ENCODE results near the gene ATG16L2. TPM values are rescaled to one million over a fixed set of nuclear protein-coding genes. Genes with fewer than 3 reads are reported as not detected.
A peak's percentile ranks its signal among the peaks of the same experiment; 100 is the strongest.

Gene ATG16L2
- total RNA-seq, 4 donors from 2014 or later, result 3.1 to 8.1 (median 4.3) TPM

GRCh38 chr11:72833083-72833733 lies 19.0 kb downstream of the ATG16L2 start:
- DNase-seq, result no peak
- no peak for ATAC-seq
- Histone ChIP-seq H3K4me1 (peaks cover 37 to 56% of the 10 kb centered on the region in 2 donors), H3K27ac (peak overlapping the region; percentile 69 to 85 (median 80)), H3K27me3 (no peaks in the 10 kb centered on the region), H3K4me3 (no peak overlapping the region), H3K36me3 (no peaks in the 10 kb centered on the region), H3K9me3 (no peaks in the 10 kb centered on the region)
- in situ Hi-C loops (cut with MboI; ENCODE audit: low sequenced_read_pairs in 4 of 4), result loop anchor here (5.0 to 25.0 kb wide), 3 partner anchors 344 to 454 kb away; no protein-coding TSS in a partner anchor
- TF ChIP-seq POLR2A (IDR thresholded peaks at IDR 0.05), result no peak
- no peak for TF ChIP-seq CTCF (IDR thresholded peaks at IDR 0.05 in 4 of 5, conservative IDR thresholded peaks at IDR 0.05 in 1 of 5)
- intact Hi-C loops (cut with DNase I; ENCODE audit: low total_unique reads), result loop anchor here (10.0 kb wide), 1 partner anchor 502 kb away; no protein-coding TSS in a partner anchor

- peak overlapping the region; percentile 69 to 85 (median 80) for H3K27ac ChIP-seq
- TF ChIP-seq CTCF (IDR thresholded peaks at IDR 0.05 in 4 of 5, conservative IDR thresholded peaks at IDR 0.05 in 1 of 5) (no peak), POLR2A (IDR thresholded peaks at IDR 0.05) (no peak)
- in situ Hi-C loops (cut with MboI; ENCODE audit: low sequenced_read_pairs in 4 of 4) (loop anchor here (5.0 to 25.0 kb wide), 3 partner anchors 343 to 453 kb away; no protein-coding TSS in a partner anchor), intact Hi-C loops (cut with DNase I; ENCODE audit: low total_unique reads) (loop anchor here (10.0 kb wide), 1 partner anchor 501 kb away; no protein-coding TSS in a partner anchor)
- H3K4me3 ChIP-seq, result no peak overlapping the region
- no peaks in the 10 kb centered on the region for H3K9me3 ChIP-seq
- no peaks in the 10 kb centered on the region for H3K27me3 ChIP-seq
- peaks cover 37 to 60% of the 10 kb centered on the region in 2 donors for H3K4me1 ChIP-seq
- peaks cover 0 to 7% of the 10 kb centered on the region in 2 donors for H3K36me3 ChIP-seq
- ATAC-seq (peak; percentile 25 to 37), DNase-seq (peak in 1 of 2 donors; percentile 36)
Measured at GRCh38 chr11:72833811-72834493, 19.7 kb downstream of the ATG16L2 start.

- Histone ChIP-seq H3K36me3 (peaks cover 0 to 16% of the 10 kb centered on the region in 2 donors), H3K27ac (peak overlapping the region; percentile 69 to 85 (median 80)), H3K4me1 (peaks cover 37 to 60% of the 10 kb centered on the region in 2 donors), H3K4me3 (no peak overlapping the region), H3K27me3 (no peaks in the 10 kb centered on the region), H3K9me3 (no peaks in the 10 kb centered on the region)
- peak in 1 of 2 donors; percentile 36 for DNase-seq
- peak; percentile 6 to 13 for ATAC-seq
- intact Hi-C loops (cut with DNase I; ENCODE audit: low total_unique reads) (loop anchor here (10.0 kb wide), 1 partner anchor 500 kb away; no protein-coding TSS in a partner anchor), in situ Hi-C loops (cut with MboI; ENCODE audit: low sequenced_read_pairs in 4 of 4) (loop anchor here (5.0 to 25.0 kb wide), 3 partner anchors 342 to 452 kb away; no protein-coding TSS in a partner anchor)
- TF ChIP-seq POLR2A (IDR thresholded peaks at IDR 0.05) (no peak), CTCF (IDR thresholded peaks at IDR 0.05 in 4 of 5, conservative IDR thresholded peaks at IDR 0.05 in 1 of 5) (no peak)
Measured at GRCh38 chr11:72834905-72835304, 20.7 kb downstream of the ATG16L2 start.

- peak; percentile 11 to 23 for ATAC-seq
- Histone ChIP-seq H3K27me3 (no peaks in the 10 kb centered on the region), H3K9me3 (no peaks in the 10 kb centered on the region), H3K27ac (peak overlapping the region; percentile 69 to 85 (median 80)), H3K36me3 (peaks cover 0 to 28% of the 10 kb centered on the region in 2 donors), H3K4me1 (peaks cover 37 to 59% of the 10 kb centered on the region in 2 donors), H3K4me3 (no peak overlapping the region)
- no peak for TF ChIP-seq CTCF (IDR thresholded peaks at IDR 0.05 in 4 of 5, conservative IDR thresholded peaks at IDR 0.05 in 1 of 5)
- no peak for TF ChIP-seq POLR2A (IDR thresholded peaks at IDR 0.05)
- in situ Hi-C loops (cut with MboI; ENCODE audit: low sequenced_read_pairs in 4 of 4) (loop anchor here (25.0 kb wide), 1 partner anchor 451 kb away; no protein-coding TSS in a partner anchor), intact Hi-C loops (cut with DNase I; ENCODE audit: low total_unique reads) (loop anchor here (10.0 kb wide), 1 partner anchor 499 kb away; no protein-coding TSS in a partner anchor)
- no peak for DNase-seq
Measured at GRCh38 chr11:72836111-72836510, 21.9 kb downstream of the ATG16L2 start.
